Activated T-helper 1 cell treated with anti-CD3 and anti-CD28 coated beads, Interleukin-12 subunit alpha, Interleukin-12 subunit beta, Interleukin-2, Interleukin-4 antibody, amounts not matched to agents 30 ng/mL and 10 ng/mL and 1 ng/mL, durations not matched to agents 14 hours and 24 hours and 36 hours (primary cell): Measurements from ENCODE around the gene TRIM71. TPM values are rescaled to one million over a fixed set of nuclear protein-coding genes. Genes with fewer than 3 reads are reported as not detected.
"Not testable (repeated sequence)": the region's sequence is repeated elsewhere in the genome, so short reads cannot be mapped to it uniquely, and the experiment has no call there.

Source experiments
- DNase-seq: peaks from one replicate; pipeline ENCODE4 v3.0.0; 2021; ENCODE audit warnings: low spot score
- H3K27ac Mint-ChIP-seq: one replicate; pipeline ENCODE4 v1.8.0; 2021; ENCODE audit warnings: mild to moderate bottlenecking, mixed read lengths
- H3K27me3 Mint-ChIP-seq: one replicate; pipeline ENCODE4 v1.8.0; 2022; ENCODE audit warnings: mild to moderate bottlenecking, moderate library complexity, mixed read lengths; ENCODE audit not compliant: insufficient read depth
- H3K36me3 Mint-ChIP-seq: one replicate; pipeline ENCODE4 v1.8.0; 2021; ENCODE audit warnings: low read depth, mixed read lengths
- H3K4me1 Mint-ChIP-seq: one replicate; pipeline ENCODE4 v1.8.0; 2021; ENCODE audit warnings: low read depth, mixed read lengths
- H3K4me3 Mint-ChIP-seq: one replicate; pipeline ENCODE4 v1.8.0; 2021; ENCODE audit warnings: mild to moderate bottlenecking, moderate library complexity, mixed read lengths
- H3K9me3 Mint-ChIP-seq: one replicate; pipeline ENCODE4 v1.8.0; 2021; ENCODE audit warnings: mixed read lengths
- intact Hi-C: fragments of 100-400 bp; cut with micrococcal nuclease; formaldehyde crosslinking; loops from one replicate; pipeline ENCODE4 v1.15.1; 2024
- total RNA-seq: library from RNA; stranded (reverse); gene quantifications from 2 replicates; pipeline ENCODE4 v1.2.3, GENCODE V29; 2022

Gene TRIM71
- total RNA-seq, 1 donor from 2014 or later, result 0.08 TPM

GRCh38 chr3:32922078-32922477 is 104.3 kb downstream of the TRIM71 start:
- Mint-ChIP-seq H3K27ac (no peak overlapping the region), H3K36me3 (no peaks in the 10 kb centered on the region), H3K4me1 (no peaks in the 10 kb centered on the region), H3K9me3 (peaks cover 10% of the 10 kb centered on the region), H3K4me3 (no peak overlapping the region), H3K27me3 (peaks cover 11% of the 10 kb centered on the region)
- no peak for DNase-seq
- intact Hi-C loops, result no loop called here

- peaks cover 15% of the 10 kb centered on the region for H3K27me3 Mint-ChIP-seq
- intact Hi-C loops, result no loop called here
- H3K4me1 Mint-ChIP-seq, result no peaks in the 10 kb centered on the region
- H3K36me3 Mint-ChIP-seq, result no peaks in the 10 kb centered on the region
- no peaks in the 10 kb centered on the region for H3K9me3 Mint-ChIP-seq
- H3K4me3 Mint-ChIP-seq, result no peak overlapping the region
- no peak overlapping the region for H3K27ac Mint-ChIP-seq
- no peak for DNase-seq
These were observed 112.4 kb downstream of the TRIM71 start for GRCh38 chr3:32930161-32930560.

GRCh38 chr3:32931273-32931672 is 113.5 kb downstream of the TRIM71 start:
- DNase-seq, H3K27ac Mint-ChIP-seq, H3K4me1 Mint-ChIP-seq, H3K27me3 Mint-ChIP-seq, intact Hi-C loops, H3K4me3 Mint-ChIP-seq, H3K9me3 Mint-ChIP-seq, H3K36me3 Mint-ChIP-seq: not testable (repeated sequence)

GRCh38 chr3:32934150-32934742 is 116.4 kb downstream of the TRIM71 start:
- Mint-ChIP-seq H3K27me3 (peaks cover 2% of the 10 kb centered on the region), H3K36me3 (no peaks in the 10 kb centered on the region), H3K9me3 (no peaks in the 10 kb centered on the region), H3K27ac (no peak overlapping the region), H3K4me1 (no peaks in the 10 kb centered on the region), H3K4me3 (no peak overlapping the region)
- intact Hi-C loops, result loop anchor here (1.0 kb wide), 3 partner anchors 153 to 424 kb away; no protein-coding TSS in a partner anchor
- DNase-seq, result no peak

GRCh38 chr3:32937331-32937730 is 119.5 kb downstream of the TRIM71 start:
- Mint-ChIP-seq H3K9me3 (no peaks in the 10 kb centered on the region), H3K4me3 (no peak overlapping the region), H3K36me3 (no peaks in the 10 kb centered on the region), H3K27ac (no peak overlapping the region), H3K4me1 (no peaks in the 10 kb centered on the region), H3K27me3 (peaks cover 7% of the 10 kb centered on the region)
- intact Hi-C loops, result no loop called here
- DNase-seq, result no peak

GRCh38 chr3:32939531-32940284 is 121.9 kb downstream of the TRIM71 start:
- H3K27ac Mint-ChIP-seq, H3K4me1 Mint-ChIP-seq, intact Hi-C loops, H3K36me3 Mint-ChIP-seq, H3K9me3 Mint-ChIP-seq, H3K4me3 Mint-ChIP-seq, H3K27me3 Mint-ChIP-seq, DNase-seq: not testable (repeated sequence)

GRCh38 chr3:32940726-32941125 is 122.9 kb downstream of the TRIM71 start:
- H3K9me3 Mint-ChIP-seq, result no peaks in the 10 kb centered on the region
- H3K27ac Mint-ChIP-seq, result no peak overlapping the region
- no peaks in the 10 kb centered on the region for H3K36me3 Mint-ChIP-seq
- H3K4me3 Mint-ChIP-seq, result no peak overlapping the region
- no peak for DNase-seq
- intact Hi-C loops, result no loop called here
- H3K4me1 Mint-ChIP-seq, result no peaks in the 10 kb centered on the region
- peaks cover 8% of the 10 kb centered on the region for H3K27me3 Mint-ChIP-seq

- DNase-seq, result no peak
- H3K27me3 Mint-ChIP-seq, result peaks cover 10% of the 10 kb centered on the region
- intact Hi-C loops, result loop anchor here (5.0 kb wide), 2 partner anchors 307 to 497 kb away; partner anchors contain the start of gene UBP1
- H3K4me3 Mint-ChIP-seq, result no peak overlapping the region
- H3K4me1 Mint-ChIP-seq, result peaks cover 22% of the 10 kb centered on the region
- no peaks in the 10 kb centered on the region for H3K9me3 Mint-ChIP-seq
- H3K36me3 Mint-ChIP-seq, result peaks cover under 1% of the 10 kb centered on the region
- H3K27ac Mint-ChIP-seq, result no peak overlapping the region
These were observed 127.3 kb downstream of the TRIM71 start for GRCh38 chr3:32945136-32945535.

- not testable (repeated sequence) for H3K9me3 Mint-ChIP-seq, H3K27me3 Mint-ChIP-seq, DNase-seq, H3K27ac Mint-ChIP-seq, H3K4me3 Mint-ChIP-seq, H3K36me3 Mint-ChIP-seq
- intact Hi-C loops, result loop anchor here (5.0 kb wide), 2 partner anchors 307 to 497 kb away; partner anchors contain the start of gene UBP1
- H3K4me1 Mint-ChIP-seq, result peaks cover 26% of the 10 kb centered on the region
These were observed 127.8 kb downstream of the TRIM71 start for GRCh38 chr3:32945598-32945997.

GRCh38 chr3:32946973-32947788 is 129.4 kb downstream of the TRIM71 start:
- H3K9me3 Mint-ChIP-seq, result no peaks in the 10 kb centered on the region
- peaks cover 41% of the 10 kb centered on the region for H3K4me1 Mint-ChIP-seq
- no peak overlapping the region for H3K4me3 Mint-ChIP-seq
- H3K27ac Mint-ChIP-seq, result peak overlapping the region; percentile 36
- H3K36me3 Mint-ChIP-seq, result peaks cover 10% of the 10 kb centered on the region
- H3K27me3 Mint-ChIP-seq, result peaks cover 7% of the 10 kb centered on the region
- DNase-seq, result no peak
- intact Hi-C loops, result loop anchor here (1.0 to 5.0 kb wide), 10 partner anchors 13 to 495 kb away; partner anchors contain the start of genes GLB1, TMPPE and UBP1
